K562 (cell line): ENCODE data around the gene ZNF644. TPM values are rescaled to one million over a fixed set of nuclear protein-coding genes. Genes with fewer than 3 reads are reported as not detected.

Experiments used
- CEBPB ChIP-seq: fragments of 450-650 bp; IDR thresholded peaks from 2 replicates; pipeline ENCODE4 v1.6.1; 2016; ENCODE audit warnings: missing genetic modification characterization, missing compliant biosample characterization
- FOXK2 ChIP-seq, 2 experiments: fragments of 450-650 bp; IDR thresholded peaks in 1 of 2; conservative IDR thresholded peaks in 1 of 2; 2 replicates each; pipeline ENCODE4 v1.6.1; 2016; ENCODE audit warnings: low read depth in 2 of 2, mild to moderate bottlenecking in 1 of 2
- KDM5B ChIP-seq: fragments of 200-600 bp; sonication (generic); IDR thresholded peaks from 2 replicates; pipeline ENCODE4 v1.6.1; 2012; ENCODE audit warnings: low read depth, mild to moderate bottlenecking, moderate library complexity, low read length, control low read depth, inconsistent platforms; ENCODE audit not compliant: insufficient replicate concordance
- polyA plus RNA-seq, 8 experiments: library from polyadenylated mRNA; depleted of rRNA in 4 of 8; stranded (reverse) in 5 of 8; unstranded in 3 of 8; fragments of >200 nt; fragmentation: Nextera tagmentation in 2 of 8; fragmentation: Illumina TruSeq in 1 of 8; extraction: Ambion mirVana in 2 of 8; extraction: Trizol in 1 of 8; gene quantifications; 2 replicates each; pipeline versions ENCODE4 v1.2.1 to v1.2.3, GENCODE V29; 2011 to 2014; ENCODE audit warnings: inconsistent platforms in 1 of 8, missing spikeins in 1 of 8
- total RNA-seq, 7 experiments: library from RNA; depleted of rRNA in 6 of 7; stranded (reverse); fragments of >200 nt in 6 of 7; fragmentation: Illumina TruSeq in 2 of 7; extraction: Trizol in 2 of 7; gene quantifications; 2 replicates each; pipeline versions ENCODE4 v1.2.1 to v1.2.3, GENCODE V29; 2011 to 2021; ENCODE audit warnings: low replicate concordance in 1 of 7
- TF ChIP-seq, protein P1 (sequence below): fragments of 450-650 bp; IDR thresholded peaks from 2 replicates; pipeline ENCODE4 v1.6.1; 2016; ENCODE audit warnings: low read depth
- TF ChIP-seq, protein P2 (sequence below), 2 experiments: fragments of 250-450 bp in 1 of 2; fragments of 450-650 bp in 1 of 2; sonication (Bioruptor Pico) in 1 of 2; IDR thresholded peaks; 2 replicates each; pipeline versions ENCODE4 v1.6.1 to v1.8.0; 2016 to 2021; ENCODE audit warnings: mild to moderate bottlenecking in 2 of 2, moderate library complexity in 2 of 2, missing compliant biosample characterization in 1 of 2, missing genetic modification characterization in 1 of 2
- TF ChIP-seq, protein P3 (sequence below): sonication (generic); formaldehyde crosslinking; IDR thresholded peaks from 2 replicates; pipeline ENCODE4 v1.8.0; 2022; ENCODE audit warnings: mild to moderate bottlenecking, missing genetic modification reagents, borderline replicate concordance
- TF ChIP-seq, protein P4 (sequence below), 2 experiments: fragments of 450-650 bp; IDR thresholded peaks; 2 replicates each; pipeline ENCODE4 v1.6.1; 2018; ENCODE audit warnings: mild to moderate bottlenecking in 2 of 2, low read depth in 1 of 2; ENCODE audit not compliant: partially characterized antibody in 2 of 2

The ZNF644 gene
- total and polyA plus RNA-seq, 9 of the 15 experiments (the other 6 are each of a cell fraction or from before 2014, with no cell fraction given), result 25.3 to 71.4 (median 39.6) TPM

DNA sequence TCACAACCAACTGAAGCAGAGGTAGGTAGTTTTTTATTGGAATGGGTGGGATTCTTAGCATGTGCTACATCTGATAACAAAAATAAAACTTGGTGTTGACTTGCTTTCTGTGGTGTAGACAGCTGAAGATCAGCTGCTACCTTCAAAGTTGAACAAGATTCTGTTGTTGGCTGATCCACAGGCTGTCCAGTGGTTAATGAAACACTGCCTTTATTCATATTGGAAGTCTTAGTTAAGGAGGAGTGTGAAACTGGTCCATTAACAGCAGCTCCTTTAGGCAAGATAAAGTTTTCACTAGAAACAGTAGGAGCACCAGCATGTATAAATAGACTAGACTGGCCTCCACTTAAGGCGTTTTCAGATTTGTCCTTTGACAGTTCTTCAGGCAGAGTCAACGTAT is 81.1 kb downstream of the ZNF644 start (continued):
- TF ChIP-seq, protein P1, sequence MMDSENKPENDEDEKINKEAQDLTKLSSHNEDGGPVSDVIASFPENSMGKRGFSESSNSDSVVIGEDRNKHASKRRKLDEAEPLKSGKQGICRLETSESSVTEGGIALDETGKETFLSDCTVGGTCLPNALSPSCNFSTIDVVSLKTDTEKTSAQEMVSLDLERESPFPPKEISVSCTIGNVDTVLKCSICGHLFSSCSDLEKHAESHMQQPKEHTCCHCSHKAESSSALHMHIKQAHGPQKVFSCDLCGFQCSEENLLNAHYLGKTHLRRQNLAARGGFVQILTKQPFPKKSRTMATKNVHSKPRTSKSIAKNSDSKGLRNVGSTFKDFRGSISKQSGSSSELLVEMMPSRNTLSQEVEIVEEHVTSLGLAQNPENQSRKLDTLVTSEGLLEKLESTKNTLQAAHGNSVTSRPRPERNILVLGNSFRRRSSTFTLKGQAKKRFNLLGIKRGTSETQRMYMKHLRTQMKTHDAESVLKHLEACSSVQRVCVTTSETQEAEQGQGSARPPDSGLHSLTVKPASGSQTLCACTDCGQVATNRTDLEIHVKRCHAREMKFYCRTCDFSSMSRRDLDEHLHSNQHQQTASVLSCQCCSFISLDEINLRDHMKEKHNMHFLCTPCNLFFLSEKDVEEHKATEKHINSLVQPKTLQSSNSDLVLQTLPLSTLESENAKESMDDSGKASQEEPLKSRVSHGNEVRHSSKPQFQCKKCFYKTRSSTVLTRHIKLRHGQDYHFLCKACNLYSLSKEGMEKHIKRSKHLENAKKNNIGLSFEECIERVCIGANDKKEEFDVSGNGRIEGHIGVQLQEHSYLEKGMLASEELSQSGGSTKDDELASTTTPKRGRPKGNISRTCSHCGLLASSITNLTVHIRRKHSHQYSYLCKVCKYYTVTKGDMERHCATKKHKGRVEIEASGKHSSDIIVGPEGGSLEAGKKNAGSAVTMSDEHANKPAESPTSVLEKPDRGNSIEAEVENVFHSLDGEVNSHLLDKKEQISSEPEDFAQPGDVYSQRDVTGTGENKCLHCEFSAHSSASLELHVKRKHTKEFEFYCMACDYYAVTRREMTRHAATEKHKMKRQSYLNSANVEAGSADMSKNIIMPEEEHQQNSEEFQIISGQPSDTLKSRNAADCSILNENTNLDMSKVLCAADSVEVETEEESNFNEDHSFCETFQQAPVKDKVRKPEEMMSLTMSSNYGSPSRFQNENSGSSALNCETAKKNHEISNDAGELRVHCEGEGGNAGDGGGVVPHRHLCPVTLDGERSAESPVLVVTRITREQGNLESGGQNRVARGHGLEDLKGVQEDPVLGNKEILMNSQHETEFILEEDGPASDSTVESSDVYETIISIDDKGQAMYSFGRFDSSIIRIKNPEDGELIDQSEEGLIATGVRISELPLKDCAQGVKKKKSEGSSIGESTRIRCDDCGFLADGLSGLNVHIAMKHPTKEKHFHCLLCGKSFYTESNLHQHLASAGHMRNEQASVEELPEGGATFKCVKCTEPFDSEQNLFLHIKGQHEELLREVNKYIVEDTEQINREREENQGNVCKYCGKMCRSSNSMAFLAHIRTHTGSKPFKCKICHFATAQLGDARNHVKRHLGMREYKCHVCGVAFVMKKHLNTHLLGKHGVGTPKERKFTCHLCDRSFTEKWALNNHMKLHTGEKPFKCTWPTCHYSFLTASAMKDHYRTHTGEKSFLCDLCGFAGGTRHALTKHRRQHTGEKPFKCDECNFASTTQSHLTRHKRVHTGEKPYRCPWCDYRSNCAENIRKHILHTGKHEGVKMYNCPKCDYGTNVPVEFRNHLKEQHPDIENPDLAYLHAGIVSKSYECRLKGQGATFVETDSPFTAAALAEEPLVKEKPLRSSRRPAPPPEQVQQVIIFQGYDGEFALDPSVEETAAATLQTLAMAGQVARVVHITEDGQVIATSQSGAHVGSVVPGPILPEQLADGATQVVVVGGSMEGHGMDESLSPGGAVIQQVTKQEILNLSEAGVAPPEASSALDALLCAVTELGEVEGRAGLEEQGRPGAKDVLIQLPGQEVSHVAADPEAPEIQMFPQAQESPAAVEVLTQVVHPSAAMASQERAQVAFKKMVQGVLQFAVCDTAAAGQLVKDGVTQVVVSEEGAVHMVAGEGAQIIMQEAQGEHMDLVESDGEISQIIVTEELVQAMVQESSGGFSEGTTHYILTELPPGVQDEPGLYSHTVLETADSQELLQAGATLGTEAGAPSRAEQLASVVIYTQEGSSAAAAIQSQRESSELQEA, result no peak
- TF ChIP-seq, protein P2, sequence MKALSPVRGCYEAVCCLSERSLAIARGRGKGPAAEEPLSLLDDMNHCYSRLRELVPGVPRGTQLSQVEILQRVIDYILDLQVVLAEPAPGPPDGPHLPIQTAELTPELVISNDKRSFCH (CRISPR knock-in tag; IDR thresholded peaks at IDR 0.05), result no peak
- TF ChIP-seq, protein P2 (tag; IDR thresholded peaks at IDR 0.05), result no peak
- TF ChIP-seq, protein P3, sequence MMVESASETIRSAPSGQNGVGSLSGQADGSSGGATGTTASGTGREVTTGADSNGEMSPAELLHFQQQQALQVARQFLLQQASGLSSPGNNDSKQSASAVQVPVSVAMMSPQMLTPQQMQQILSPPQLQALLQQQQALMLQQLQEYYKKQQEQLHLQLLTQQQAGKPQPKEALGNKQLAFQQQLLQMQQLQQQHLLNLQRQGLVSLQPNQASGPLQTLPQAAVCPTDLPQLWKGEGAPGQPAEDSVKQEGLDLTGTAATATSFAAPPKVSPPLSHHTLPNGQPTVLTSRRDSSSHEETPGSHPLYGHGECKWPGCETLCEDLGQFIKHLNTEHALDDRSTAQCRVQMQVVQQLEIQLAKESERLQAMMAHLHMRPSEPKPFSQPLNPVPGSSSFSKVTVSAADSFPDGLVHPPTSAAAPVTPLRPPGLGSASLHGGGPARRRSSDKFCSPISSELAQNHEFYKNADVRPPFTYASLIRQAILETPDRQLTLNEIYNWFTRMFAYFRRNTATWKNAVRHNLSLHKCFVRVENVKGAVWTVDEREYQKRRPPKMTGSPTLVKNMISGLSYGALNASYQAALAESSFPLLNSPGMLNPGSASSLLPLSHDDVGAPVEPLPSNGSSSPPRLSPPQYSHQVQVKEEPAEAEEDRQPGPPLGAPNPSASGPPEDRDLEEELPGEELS, result no peak
- TF ChIP-seq, protein P4, sequence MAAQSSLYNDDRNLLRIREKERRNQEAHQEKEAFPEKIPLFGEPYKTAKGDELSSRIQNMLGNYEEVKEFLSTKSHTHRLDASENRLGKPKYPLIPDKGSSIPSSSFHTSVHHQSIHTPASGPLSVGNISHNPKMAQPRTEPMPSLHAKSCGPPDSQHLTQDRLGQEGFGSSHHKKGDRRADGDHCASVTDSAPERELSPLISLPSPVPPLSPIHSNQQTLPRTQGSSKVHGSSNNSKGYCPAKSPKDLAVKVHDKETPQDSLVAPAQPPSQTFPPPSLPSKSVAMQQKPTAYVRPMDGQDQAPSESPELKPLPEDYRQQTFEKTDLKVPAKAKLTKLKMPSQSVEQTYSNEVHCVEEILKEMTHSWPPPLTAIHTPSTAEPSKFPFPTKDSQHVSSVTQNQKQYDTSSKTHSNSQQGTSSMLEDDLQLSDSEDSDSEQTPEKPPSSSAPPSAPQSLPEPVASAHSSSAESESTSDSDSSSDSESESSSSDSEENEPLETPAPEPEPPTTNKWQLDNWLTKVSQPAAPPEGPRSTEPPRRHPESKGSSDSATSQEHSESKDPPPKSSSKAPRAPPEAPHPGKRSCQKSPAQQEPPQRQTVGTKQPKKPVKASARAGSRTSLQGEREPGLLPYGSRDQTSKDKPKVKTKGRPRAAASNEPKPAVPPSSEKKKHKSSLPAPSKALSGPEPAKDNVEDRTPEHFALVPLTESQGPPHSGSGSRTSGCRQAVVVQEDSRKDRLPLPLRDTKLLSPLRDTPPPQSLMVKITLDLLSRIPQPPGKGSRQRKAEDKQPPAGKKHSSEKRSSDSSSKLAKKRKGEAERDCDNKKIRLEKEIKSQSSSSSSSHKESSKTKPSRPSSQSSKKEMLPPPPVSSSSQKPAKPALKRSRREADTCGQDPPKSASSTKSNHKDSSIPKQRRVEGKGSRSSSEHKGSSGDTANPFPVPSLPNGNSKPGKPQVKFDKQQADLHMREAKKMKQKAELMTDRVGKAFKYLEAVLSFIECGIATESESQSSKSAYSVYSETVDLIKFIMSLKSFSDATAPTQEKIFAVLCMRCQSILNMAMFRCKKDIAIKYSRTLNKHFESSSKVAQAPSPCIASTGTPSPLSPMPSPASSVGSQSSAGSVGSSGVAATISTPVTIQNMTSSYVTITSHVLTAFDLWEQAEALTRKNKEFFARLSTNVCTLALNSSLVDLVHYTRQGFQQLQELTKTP (IDR thresholded peaks at IDR 0.05; ENCODE audit: low read depth in 1 of 2, partially characterized antibody in 2 of 2), result no peak
- no peak for TF ChIP-seq CEBPB
- no peak for TF ChIP-seq FOXK2 (conservative IDR thresholded peaks at IDR 0.05 in 1 of 2, IDR thresholded peaks at IDR 0.05 in 1 of 2; ENCODE audit: low read depth in 2 of 2)
- TF ChIP-seq KDM5B, result no peak
- TF ChIP-seq, all 486 proteins: peak for 0
